ENCODE results near the gene IER5L.
A peak's percentile ranks its signal among the peaks of the same experiment; 100 is the strongest.

Gene IER5L

GRCh38 chr9:129178568-129179382, 714 bp upstream of the IER5L start:
- no peak for DNase-seq

- DNase-seq = peak in 1 of 2 experiments; percentile 10
These were observed 644 bp downstream of the IER5L start for GRCh38 chr9:129177443-129177790.

- no peak for DNase-seq
These were observed 1.2 kb downstream of the IER5L start for GRCh38 chr9:129176701-129177442.

GRCh38 chr9:129175825-129176633, 2.0 kb downstream of the IER5L start:
- peak; percentile 85 to 86 for DNase-seq

GRCh38 chr9:129175515-129175824, 2.6 kb downstream of the IER5L start:
- no peak for DNase-seq

- no peak for DNase-seq
These were observed 3.1 kb downstream of the IER5L start for GRCh38 chr9:129174724-129175514.

GRCh38 chr9:129174102-129174723, 3.8 kb downstream of the IER5L start:
- DNase-seq = peak; percentile 57 to 72

- DNase-seq = no peak
These were observed 4.6 kb downstream of the IER5L start for GRCh38 chr9:129173296-129174101.

- no peak for DNase-seq
These were observed 5.2 kb downstream of the IER5L start for GRCh38 chr9:129172816-129173215.

GRCh38 chr9:129171993-129172751, 5.9 kb downstream of the IER5L start:
- no peak for DNase-seq

- DNase-seq = no peak
These were observed 7.8 kb downstream of the IER5L start for GRCh38 chr9:129170229-129170628.

- DNase-seq = peak; percentile 60 to 68
These were observed 11.2 kb downstream of the IER5L start for GRCh38 chr9:129166623-129167557.

- DNase-seq = no peak
These were observed 12.9 kb downstream of the IER5L start for GRCh38 chr9:129165198-129165597.

GRCh38 chr9:129164246-129164930, 13.7 kb downstream of the IER5L start:
- DNase-seq = no peak

- no peak for DNase-seq
These were observed 14.3 kb downstream of the IER5L start for GRCh38 chr9:129163753-129164152.

GRCh38 chr9:129163198-129163670, 14.8 kb downstream of the IER5L start:
- DNase-seq = peak in 1 of 2 experiments; percentile 17

GRCh38 chr9:129162497-129163197, 15.4 kb downstream of the IER5L start:
- no peak for DNase-seq

GRCh38 chr9:129161534-129161837, 16.6 kb downstream of the IER5L start:
- DNase-seq = no peak

Data from AML-193 (cell line).